ENCODE results near the gene SND1.

The SND1 gene

DNA sequence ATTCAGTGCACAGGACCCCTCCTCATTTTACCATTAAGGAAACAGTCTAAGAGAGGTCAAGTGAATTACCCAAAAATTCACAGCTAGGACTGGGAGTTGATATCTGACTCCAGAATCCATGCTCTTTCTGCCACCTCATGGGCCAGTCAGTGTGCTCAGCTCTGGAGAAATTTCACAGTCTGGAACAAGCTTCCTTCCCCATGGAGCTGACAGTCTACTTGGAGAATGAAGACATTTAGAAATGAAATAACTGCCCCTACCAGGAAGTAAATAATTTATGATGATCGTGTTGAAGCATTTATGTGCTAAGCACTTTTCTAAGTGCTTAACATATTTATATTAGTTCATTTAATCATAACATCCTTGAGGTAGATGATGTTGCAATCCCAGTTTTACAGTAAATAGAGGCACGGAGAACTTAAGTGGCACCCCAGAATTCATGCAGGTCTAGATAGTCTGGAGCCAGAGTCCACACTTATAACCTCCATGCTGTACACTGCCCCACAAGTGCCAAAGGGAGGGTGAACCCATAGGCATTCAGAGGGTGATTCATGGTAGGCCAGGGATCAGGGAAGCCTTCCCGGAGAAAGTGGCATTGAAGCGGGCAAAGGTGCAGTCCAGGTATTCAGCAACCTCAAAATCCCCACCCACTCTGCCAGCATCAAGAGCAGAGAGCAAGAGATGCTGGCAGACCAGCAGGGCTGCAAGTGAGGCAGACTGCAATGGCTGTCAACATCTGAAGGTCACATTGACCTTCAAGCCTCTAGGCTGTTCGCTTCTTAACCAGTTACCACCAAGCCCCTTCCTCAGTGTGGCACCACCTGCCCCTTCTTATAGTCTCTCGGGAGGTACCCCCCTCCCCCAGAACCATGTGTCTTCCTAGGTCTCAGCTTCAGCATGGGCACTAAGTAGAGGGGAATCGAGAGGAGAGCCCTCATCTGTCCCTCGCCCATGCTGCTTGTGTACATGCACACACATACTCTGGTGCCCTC, 417.7 kb downstream of the SND1 start:
- no peak for FAIRE-seq
- TF ChIP-seq, protein P1, sequence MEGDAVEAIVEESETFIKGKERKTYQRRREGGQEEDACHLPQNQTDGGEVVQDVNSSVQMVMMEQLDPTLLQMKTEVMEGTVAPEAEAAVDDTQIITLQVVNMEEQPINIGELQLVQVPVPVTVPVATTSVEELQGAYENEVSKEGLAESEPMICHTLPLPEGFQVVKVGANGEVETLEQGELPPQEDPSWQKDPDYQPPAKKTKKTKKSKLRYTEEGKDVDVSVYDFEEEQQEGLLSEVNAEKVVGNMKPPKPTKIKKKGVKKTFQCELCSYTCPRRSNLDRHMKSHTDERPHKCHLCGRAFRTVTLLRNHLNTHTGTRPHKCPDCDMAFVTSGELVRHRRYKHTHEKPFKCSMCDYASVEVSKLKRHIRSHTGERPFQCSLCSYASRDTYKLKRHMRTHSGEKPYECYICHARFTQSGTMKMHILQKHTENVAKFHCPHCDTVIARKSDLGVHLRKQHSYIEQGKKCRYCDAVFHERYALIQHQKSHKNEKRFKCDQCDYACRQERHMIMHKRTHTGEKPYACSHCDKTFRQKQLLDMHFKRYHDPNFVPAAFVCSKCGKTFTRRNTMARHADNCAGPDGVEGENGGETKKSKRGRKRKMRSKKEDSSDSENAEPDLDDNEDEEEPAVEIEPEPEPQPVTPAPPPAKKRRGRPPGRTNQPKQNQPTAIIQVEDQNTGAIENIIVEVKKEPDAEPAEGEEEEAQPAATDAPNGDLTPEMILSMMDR (IDR thresholded peaks at IDR 0.05; ENCODE audit: insufficient read depth, missing control alignments): no peak
- DNase-seq (ENCODE audit: insufficient read length, low spot score): no peak

DNA sequence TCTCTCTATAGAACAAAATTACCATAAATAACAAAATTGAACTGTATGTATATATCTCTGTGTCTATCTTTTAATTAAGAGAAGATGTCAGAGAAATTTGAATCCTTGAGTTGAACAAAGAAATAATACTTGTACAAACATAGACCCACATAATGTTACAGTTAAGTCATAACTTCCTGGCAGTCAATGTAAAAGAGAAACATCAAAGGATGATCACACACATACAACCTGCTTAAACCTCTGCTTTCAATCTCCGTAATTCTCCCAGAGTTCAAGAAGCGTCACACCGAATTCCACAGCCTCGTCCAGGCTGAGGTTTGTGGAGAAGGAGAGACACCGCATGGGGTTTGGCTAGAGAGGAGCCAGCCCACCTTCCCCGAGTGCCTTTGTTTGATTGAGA, 419.4 kb downstream of the SND1 start:
- TF ChIP-seq, protein P1 (IDR thresholded peaks at IDR 0.05; ENCODE audit: insufficient read depth, missing control alignments): no peak
- FAIRE-seq: no peak
- no peak for DNase-seq (ENCODE audit: insufficient read length, low spot score)

DNA sequence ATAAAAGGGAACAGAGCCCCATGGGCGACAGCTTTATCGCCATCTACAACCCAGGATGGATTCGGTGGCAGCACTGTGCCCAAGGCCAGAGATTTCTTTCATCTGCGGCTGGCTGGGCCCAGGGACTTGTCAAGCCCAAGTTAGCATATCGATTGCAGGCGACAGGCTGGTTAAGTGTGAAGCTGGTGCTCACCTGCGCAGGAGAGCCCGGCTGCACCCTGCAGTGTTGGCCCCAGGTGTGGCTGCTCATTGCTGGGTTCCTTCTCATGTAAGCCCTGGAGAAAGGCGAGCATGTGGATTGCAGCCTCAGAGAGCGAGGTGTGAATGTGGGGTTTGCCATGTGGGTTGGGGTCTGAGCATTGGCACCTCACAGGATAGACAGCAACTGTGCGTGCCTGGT, 419.8 kb downstream of the SND1 start:
- FAIRE-seq: no peak
- no peak for DNase-seq (ENCODE audit: insufficient read length, low spot score)
- TF ChIP-seq, protein P1 (IDR thresholded peaks at IDR 0.05; ENCODE audit: insufficient read depth, missing control alignments): no peak

DNA sequence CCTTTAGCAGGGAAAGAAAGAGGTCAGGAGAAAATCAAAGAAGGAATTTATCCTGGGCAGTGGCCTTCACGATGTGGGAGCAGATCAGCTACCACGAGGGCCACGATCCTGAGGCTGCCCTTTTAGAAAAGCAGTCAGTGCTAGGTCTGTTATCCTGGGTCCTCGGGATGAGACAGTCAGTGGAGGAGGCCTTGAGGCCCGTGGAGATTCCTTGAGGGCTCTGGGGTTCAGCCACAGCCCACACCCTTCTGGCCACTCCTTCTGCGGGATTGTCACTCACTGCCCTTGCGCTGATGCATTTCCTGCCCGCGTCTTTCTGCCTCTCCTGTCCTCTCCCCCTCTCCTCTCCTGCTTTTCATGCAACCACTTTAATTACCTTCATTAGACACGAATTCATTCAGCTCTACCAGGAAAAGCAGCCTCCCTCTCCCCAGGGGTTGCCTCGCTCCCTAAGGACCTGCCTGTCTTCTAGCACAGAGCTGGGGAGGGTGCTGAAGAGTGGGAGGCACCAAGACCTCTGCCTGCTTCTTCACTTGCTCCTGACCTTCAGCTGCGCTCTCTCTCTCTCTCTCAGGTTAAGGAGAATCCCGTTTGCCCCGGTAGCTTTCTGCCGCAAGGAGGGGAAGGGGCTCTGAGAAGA, 421.8 kb downstream of the SND1 start:
- FAIRE-seq (no peak), DNase-seq (ENCODE audit: insufficient read length, low spot score) (no peak)
- TF ChIP-seq, protein P1 (IDR thresholded peaks at IDR 0.05; ENCODE audit: insufficient read depth, missing control alignments): no peak

DNA sequence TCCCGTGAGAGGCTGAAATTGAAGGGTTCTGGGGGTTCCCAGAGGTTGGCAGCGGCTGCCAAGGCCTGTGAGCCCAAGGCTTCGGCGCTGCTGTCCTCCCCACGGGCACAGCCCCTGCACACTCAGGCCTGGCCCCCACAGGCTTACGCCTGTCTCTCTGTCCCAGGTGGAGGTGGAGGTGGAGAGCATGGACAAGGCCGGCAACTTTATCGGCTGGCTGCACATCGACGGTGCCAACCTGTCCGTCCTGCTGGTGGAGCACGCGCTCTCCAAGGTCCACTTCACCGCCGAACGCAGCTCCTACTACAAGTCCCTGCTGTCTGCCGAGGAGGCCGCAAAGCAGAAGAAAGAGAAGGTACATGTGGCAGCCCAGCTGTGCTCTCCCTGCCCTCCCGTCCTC, 422.3 kb downstream of the SND1 start:
- no peak for DNase-seq (ENCODE audit: insufficient read length, low spot score)
- no peak for FAIRE-seq
- TF ChIP-seq, protein P1 (IDR thresholded peaks at IDR 0.05; ENCODE audit: insufficient read depth, missing control alignments): no peak

DNA sequence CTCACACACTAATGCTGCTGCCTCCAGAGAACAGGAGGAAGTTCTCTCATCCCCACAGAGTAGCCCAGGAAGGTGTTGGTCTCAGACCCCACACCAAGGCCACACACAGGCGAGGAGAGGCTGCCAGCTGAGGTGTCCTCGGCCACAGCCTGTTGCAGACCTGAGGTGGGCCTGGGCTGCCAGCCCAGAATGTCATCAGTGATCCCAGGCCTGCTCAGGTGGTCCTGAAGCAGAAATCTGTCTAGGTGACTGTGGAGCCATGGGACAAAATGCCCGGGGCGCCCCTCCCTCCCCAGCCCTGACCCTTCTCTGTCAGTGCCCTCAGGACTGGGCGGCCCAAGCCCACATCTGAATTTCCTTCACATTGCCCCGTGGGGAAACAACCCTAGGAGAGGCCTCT, 422.7 kb downstream of the SND1 start:
- FAIRE-seq: no peak
- TF ChIP-seq, protein P1 (IDR thresholded peaks at IDR 0.05; ENCODE audit: insufficient read depth, missing control alignments): no peak
- DNase-seq (ENCODE audit: insufficient read length, low spot score): no peak

Data from D721Med (cell line).